A673 (cell line): ENCODE data around the gene RIMS4. TPM values are rescaled to one million over a fixed set of nuclear protein-coding genes. Genes with fewer than 3 reads are reported as not detected.

Experiments
- BruUV-seq: library from RNA; stranded (reverse); fragments of 400-500 nt; replicated peaks from 2 replicates; lab custom pipeline; 2021; lab: Mats Ljungman, UMichigan
- CTCF ChIA-PET: fragments of 300-600 bp; sonication (Branson Sonifier 250); formaldehyde crosslinking; loops from one replicate; lab custom pipeline; 2022; ENCODE audit warnings: antibody characterized with exemption; lab: Charles Lee
- POLR2A ChIA-PET: fragments of 300-600 bp; sonication (Branson Sonifier 250); formaldehyde crosslinking; loops from one replicate; lab custom pipeline; 2022; ENCODE audit warnings: antibody characterized with exemption; ENCODE audit not compliant: low non-redundant PET; lab: Charles Lee
- DNase-seq: peaks from one replicate; pipeline ENCODE4 v3.0.0-alpha.2; 2015; ENCODE audit warnings: low spot score
- H3K27ac ChIP-seq: fragments of 200-600 bp; sonication (generic); 2 replicates; pipeline ENCODE4 v1.5.1; 2016; ENCODE audit warnings: mixed run types, low read depth, mild to moderate bottlenecking, mixed read lengths, antibody characterized with exemption, low read length; ENCODE audit not compliant: poor library complexity, severe bottlenecking
- H3K27me3 ChIP-seq: fragments of 200-600 bp; sonication (generic); replicated peaks from 2 replicates; pipeline ENCODE4 v1.6.1; 2017; ENCODE audit warnings: mixed run types, low read depth, mild to moderate bottlenecking, mixed read lengths, antibody characterized with exemption, low read length; ENCODE audit not compliant: insufficient read depth, poor library complexity
- H3K36me3 ChIP-seq: fragments of 200-600 bp; sonication (generic); 2 replicates; pipeline ENCODE4 v1.6.1; 2016; ENCODE audit warnings: mixed run types, mild to moderate bottlenecking, mixed read lengths, antibody characterized with exemption, low read length; ENCODE audit not compliant: insufficient read depth, poor library complexity, severe bottlenecking
- H3K4me1 ChIP-seq: fragments of 200-600 bp; sonication (generic); 2 replicates; pipeline ENCODE4 v1.6.1; 2017; ENCODE audit warnings: mixed run types, mild to moderate bottlenecking, mixed read lengths, antibody characterized with exemption, low read length; ENCODE audit not compliant: insufficient read depth, poor library complexity, severe bottlenecking
- H3K4me3 ChIP-seq: fragments of 200-600 bp; sonication (generic); 2 replicates; pipeline ENCODE4 v1.5.1; 2016; ENCODE audit warnings: low read depth, mixed run types, mild to moderate bottlenecking, mixed read lengths, low read length; ENCODE audit not compliant: poor library complexity, severe bottlenecking
- H3K9me3 ChIP-seq: fragments of 200-600 bp; sonication (generic); 2 replicates; pipeline ENCODE4 v1.6.1; 2016; ENCODE audit warnings: mixed run types, low read depth, mild to moderate bottlenecking, mixed read lengths, antibody characterized with exemption, low read length; ENCODE audit not compliant: poor library complexity, severe bottlenecking
- CTCF ChIP-seq: fragments of 300-800, 200-600 bp; sonication (generic); conservative IDR thresholded peaks from 2 replicates; pipeline ENCODE4 v1.5.1; 2017; ENCODE audit warnings: low read depth, mild to moderate bottlenecking, antibody characterized with exemption, low read length, moderate library complexity, mixed read lengths
- EZH2 ChIP-seq: fragments of 200-600 bp; sonication (generic); IDR thresholded peaks from 2 replicates; pipeline ENCODE4 v1.6.1; 2017; ENCODE audit warnings: borderline replicate concordance, low read depth, mild to moderate bottlenecking, mixed read lengths, antibody characterized with exemption, low read length; ENCODE audit not compliant: poor library complexity, severe bottlenecking
- intact Hi-C: fragments of 100-400 bp; cut with micrococcal nuclease; formaldehyde crosslinking; loops from one replicate; pipeline ENCODE4 v1.10.0; 2022; ENCODE audit not compliant: unreplicated experiment
- total RNA-seq: library from RNA; stranded (reverse); gene quantifications from 2 replicates; pipeline ENCODE4 v1.2.3, GENCODE V29; 2021

Gene RIMS4
- total RNA-seq, 1 experiment from 2014 or later: 0.39 TPM

- peaks cover 18% of the 10 kb centered on the region for H3K4me1 ChIP-seq
- H3K27me3 ChIP-seq: no peaks in the 10 kb centered on the region
- intact Hi-C loops: no loop called here
- no peak overlapping the region for H3K27ac ChIP-seq
- no peaks in the 10 kb centered on the region for H3K36me3 ChIP-seq
- BruUV-seq: no TSS peak
- CTCF ChIA-PET: no interaction called here
- no peak for DNase-seq
- no peak for TF ChIP-seq CTCF
- TF ChIP-seq EZH2: no peak
- H3K9me3 ChIP-seq: no peaks in the 10 kb centered on the region
- H3K4me3 ChIP-seq: no peak overlapping the region
- POLR2A ChIA-PET: no interaction called here
Observed at GRCh38 chr20:44715499-44716308, 94.6 kb downstream of the RIMS4 start.

- no TSS peak for BruUV-seq
- ChIA-PET POLR2A (no interaction called here), CTCF (no interaction called here)
- no peak within 1 kb of the TSS for H3K4me3 ChIP-seq
- peaks cover 10% of the 10 kb centered on the region for H3K4me1 ChIP-seq
- peak; percentile 57 for DNase-seq
- TF ChIP-seq EZH2 (no peak), CTCF (no peak)
- intact Hi-C loops: no loop called here
- H3K9me3 ChIP-seq: no peaks in the 10 kb centered on the region
- H3K36me3 ChIP-seq: no peaks in the 10 kb centered on the region
- no peaks in the 10 kb centered on the region for H3K27me3 ChIP-seq
- H3K27ac ChIP-seq: no peak within 1 kb of the TSS
Observed at GRCh38 chr20:44714701-44715498, 95.4 kb downstream of the RIMS4 start, which contains the start of gene CCN5. CCN5 (plus strand) TSS chr20:44715369; CDS start chr20:44715391, 22 bp downstream.

- peaks cover 7% of the 10 kb centered on the region for H3K4me1 ChIP-seq
- intact Hi-C loops: no loop called here
- TF ChIP-seq CTCF: no peak
- TF ChIP-seq EZH2: no peak
- H3K4me3 ChIP-seq: no peak overlapping the region
- H3K27me3 ChIP-seq: no peaks in the 10 kb centered on the region
- no peaks in the 10 kb centered on the region for H3K9me3 ChIP-seq
- no peak for DNase-seq
- no peaks in the 10 kb centered on the region for H3K36me3 ChIP-seq
- ChIA-PET CTCF (no interaction called here), POLR2A (no interaction called here)
- H3K27ac ChIP-seq: no peak overlapping the region
- BruUV-seq: no TSS peak
Observed at GRCh38 chr20:44714102-44714700, 96.1 kb downstream of the RIMS4 start.
